GM23338 (cell line): ENCODE measurements around the gene DAPK1. TPM values are rescaled to one million over a fixed set of nuclear protein-coding genes. Genes with fewer than 3 reads are reported as not detected.

Experiments used
- ATAC-seq: fragments of 200-7000 bp; cut with Tn5 transposase; 3 replicates; pipeline ENCODE4 v1.9.1; 2020
- DNase-seq: peaks from one replicate; pipeline ENCODE4 v3.0.0-alpha.2; 2015; ENCODE audit warnings: low spot score
- H2AFZ ChIP-seq: fragments of 200-600 bp; sonication (generic); 2 replicates; pipeline ENCODE4 v1.8.0; 2016; ENCODE audit warnings: antibody characterized with exemption, mild to moderate bottlenecking, moderate library complexity
- H3F3A ChIP-seq: fragments of 200-600 bp; sonication (generic); replicated peaks from 2 replicates; pipeline ENCODE4 v1.8.0; 2017; ENCODE audit warnings: antibody characterized with exemption, mixed run types, low read depth
- H3K27ac ChIP-seq: fragments of 200-600 bp; sonication (generic); 2 replicates; pipeline ENCODE4 v1.6.1; 2016; ENCODE audit warnings: low read depth
- H3K27me3 ChIP-seq: fragments of 200-600 bp; sonication (generic); 2 replicates; pipeline ENCODE4 v1.8.0; 2016; ENCODE audit warnings: mild to moderate bottlenecking, mixed run types, moderate library complexity; ENCODE audit not compliant: insufficient read depth
- H3K36me3 ChIP-seq: fragments of 200-600 bp; sonication (generic); 2 replicates; pipeline ENCODE4 v1.8.0; 2016; ENCODE audit warnings: mild to moderate bottlenecking; ENCODE audit not compliant: insufficient read depth
- H3K4me1 ChIP-seq: fragments of 200-600 bp; sonication (generic); 2 replicates; pipeline ENCODE4 v1.8.0; 2016; ENCODE audit warnings: mild to moderate bottlenecking, moderate library complexity; ENCODE audit not compliant: insufficient read depth
- H3K4me2 ChIP-seq: fragments of 200-600 bp; sonication (generic); 2 replicates; pipeline ENCODE4 v1.7.1; 2017; ENCODE audit warnings: mixed run types
- H3K4me3 ChIP-seq: fragments of 200-600 bp; sonication (generic); 2 replicates; pipeline ENCODE4 v1.6.1; 2016; ENCODE audit warnings: mixed run types
- H3K79me2 ChIP-seq: fragments of 200-600 bp; sonication (generic); replicated peaks from 2 replicates; pipeline ENCODE4 v1.8.0; 2017; ENCODE audit warnings: mild to moderate bottlenecking; ENCODE audit not compliant: insufficient read depth
- H3K9me2 ChIP-seq: fragments of 200-600 bp; sonication (generic); 2 replicates; pipeline ENCODE4 v1.8.0; 2017; ENCODE audit not compliant: insufficient read depth
- H4K20me1 ChIP-seq: fragments of 200-600 bp; sonication (generic); replicated peaks from 2 replicates; pipeline ENCODE4 v1.8.0; 2017; ENCODE audit warnings: mild to moderate bottlenecking; ENCODE audit not compliant: insufficient read depth
- H3K27ac Mint-ChIP-seq: 2 replicates; pipeline ENCODE4 v1.8.0; 2020; ENCODE audit warnings: inconsistent platforms, mild to moderate bottlenecking, moderate library complexity, mixed read lengths
- H3K27me3 Mint-ChIP-seq: 3 replicates; pipeline ENCODE4 v1.8.0; 2022; ENCODE audit warnings: low read depth, mild to moderate bottlenecking, moderate library complexity, mixed read lengths, inconsistent platforms; ENCODE audit not compliant: insufficient read depth, poor library complexity
- H3K36me3 Mint-ChIP-seq: 3 replicates; pipeline ENCODE4 v1.8.0; 2021; ENCODE audit warnings: low read depth, mild to moderate bottlenecking, inconsistent platforms, moderate library complexity, mixed read lengths
- H3K4me1 Mint-ChIP-seq: 3 replicates; pipeline ENCODE4 v1.8.0; 2020; ENCODE audit warnings: mild to moderate bottlenecking, inconsistent platforms, mixed read lengths
- H3K4me3 Mint-ChIP-seq: 3 replicates; pipeline ENCODE4 v1.8.0; 2021; ENCODE audit warnings: moderate library complexity, mild to moderate bottlenecking, inconsistent platforms, mixed read lengths
- H3K9me3 Mint-ChIP-seq: 3 replicates; pipeline ENCODE4 v1.8.0; 2020; ENCODE audit warnings: moderate library complexity, mild to moderate bottlenecking, inconsistent platforms, mixed read lengths
- CREB1 ChIP-seq: fragments of 250-450 bp; sonication (Bioruptor Pico); IDR thresholded peaks from 2 replicates; pipeline ENCODE4 v1.5.0; 2020; ENCODE audit warnings: low read depth, mild to moderate bottlenecking, moderate library complexity
- CTCF ChIP-seq, 2 experiments: fragments of 200-600 bp in 1 of 2; sonication (generic) in 1 of 2; conservative IDR thresholded peaks; 2 replicates each; pipeline versions ENCODE4 v1.5.1 to v1.6.1; 2016 to 2017; ENCODE audit warnings: antibody characterized with exemption in 2 of 2, low read depth in 2 of 2, mild to moderate bottlenecking in 2 of 2, moderate library complexity in 1 of 2
- ETS1 ChIP-seq: IDR thresholded peaks from 2 replicates; pipeline ENCODE4 v1.6.1; 2016; ENCODE audit warnings: antibody characterized with exemption
- EZH2 ChIP-seq: fragments of 200-600 bp; sonication (generic); IDR thresholded peaks from one replicate; pipeline ENCODE4 v1.8.0; 2017; ENCODE audit warnings: antibody characterized with exemption, mild to moderate bottlenecking, low read depth; ENCODE audit not compliant: unreplicated experiment
- EZH2phosphoT487 ChIP-seq: fragments of 200-600 bp; sonication (generic); IDR thresholded peaks from one replicate; pipeline ENCODE4 v1.8.1; 2018; ENCODE audit warnings: antibody characterized with exemption; ENCODE audit not compliant: unreplicated experiment
- ZNF114 ChIP-seq: fragments of 250-450 bp; sonication (Bioruptor Pico); IDR thresholded peaks from 2 replicates; pipeline ENCODE4 v1.5.0; 2020; ENCODE audit warnings: mild to moderate bottlenecking, moderate library complexity
- ZNF462 ChIP-seq: fragments of 250-450 bp; sonication (Bioruptor Pico); IDR thresholded peaks from 2 replicates; pipeline ENCODE4 v1.5.0; 2020; ENCODE audit warnings: mild to moderate bottlenecking, moderate library complexity
- polyA plus RNA-seq: library from polyadenylated mRNA; unstranded; fragments of >200 nt; fragmentation: Nextera tagmentation; extraction: Ambion mirVana; gene quantifications from 2 replicates; pipeline ENCODE4 v1.2.1, GENCODE V29; 2016
- total RNA-seq: library from RNA; depleted of rRNA; stranded (reverse); fragments of >200 nt; shearing (Covaris generic); gene quantifications from 2 replicates; pipeline ENCODE4 v1.2.3, GENCODE V29; 2014

The DAPK1 gene
- total and polyA plus RNA-seq, 2 experiments from 2014 or later: 37.0 to 134 TPM

- Mint-ChIP-seq H3K27ac (peak overlapping the region; percentile 5; the same call in 1 of the 2 replicates), H3K4me1 (peaks cover 20% of the 10 kb centered on the region), H3K4me3 (no peak overlapping the region; the same call in 2 of the 3 replicates), H3K36me3 (peaks cover 30% of the 10 kb centered on the region), H3K27me3 (peaks cover 2% of the 10 kb centered on the region), H3K9me3 (peaks cover 3% of the 10 kb centered on the region; the same call in 2 of the 3 replicates)
- Histone ChIP-seq H3K27ac (no peak overlapping the region; the same call in 1 of the 2 replicates), H3K4me3 (no peak overlapping the region), H3K79me2 (peaks cover 98% of the 10 kb centered on the region), H2AFZ (no peak overlapping the region), H3K9me2 (no peaks in the 10 kb centered on the region), H3K4me2 (no peak overlapping the region), H3K36me3 (no peaks in the 10 kb centered on the region), H4K20me1 (peaks cover 37% of the 10 kb centered on the region), H3K4me1 (peaks cover 15% of the 10 kb centered on the region), H3F3A (peaks cover 4% of the 10 kb centered on the region; the same call in 1 of the 2 replicates), H3K27me3 (no peaks in the 10 kb centered on the region)
- ATAC-seq (no peak), DNase-seq (no peak)
- TF ChIP-seq ZNF114 (CRISPR knock-in tag) (no peak), CREB1 (no peak), EZH2 (no peak), ZNF462 (CRISPR knock-in tag) (no peak)
Observed at GRCh38 chr9:87545858-87546257, 48.2 kb downstream of the DAPK1 start.

- Histone ChIP-seq H3K4me2 (no peak overlapping the region), H2AFZ (no peak overlapping the region), H3K27ac (no peak overlapping the region), H3K9me2 (no peaks in the 10 kb centered on the region), H3F3A (peaks cover 4% of the 10 kb centered on the region; the same call in 1 of the 2 replicates), H3K79me2 (peaks cover 98% of the 10 kb centered on the region), H3K4me1 (peaks cover 15% of the 10 kb centered on the region), H3K27me3 (no peaks in the 10 kb centered on the region), H3K4me3 (no peak overlapping the region), H4K20me1 (peaks cover 32% of the 10 kb centered on the region), H3K36me3 (no peaks in the 10 kb centered on the region)
- peaks cover 26% of the 10 kb centered on the region for H3K36me3 Mint-ChIP-seq
- DNase-seq: no peak
- H3K27ac Mint-ChIP-seq: no peak overlapping the region
- H3K4me3 Mint-ChIP-seq: no peak overlapping the region
- ATAC-seq: no peak
- H3K9me3 Mint-ChIP-seq: peaks cover 3% of the 10 kb centered on the region; the same call in 2 of the 3 replicates
- peaks cover 24% of the 10 kb centered on the region for H3K4me1 Mint-ChIP-seq
- peaks cover 2% of the 10 kb centered on the region for H3K27me3 Mint-ChIP-seq
- TF ChIP-seq ZNF114 (CRISPR knock-in tag) (no peak), EZH2phosphoT487 (no peak), CTCF (conservative IDR thresholded peaks at IDR 0.05; ENCODE audit: low read depth in 2 of 2) (no peak), ETS1 (no peak)
Observed at GRCh38 chr9:87546704-87547103, 49.0 kb downstream of the DAPK1 start.
